ENCODE data around the gene PNPLA3. TPM values are rescaled to one million over a fixed set of nuclear protein-coding genes. Genes with fewer than 3 reads are reported as not detected.

The PNPLA3 gene
- total RNA-seq, 1 experiment from 2014 or later, result 7.3 TPM

DNA sequence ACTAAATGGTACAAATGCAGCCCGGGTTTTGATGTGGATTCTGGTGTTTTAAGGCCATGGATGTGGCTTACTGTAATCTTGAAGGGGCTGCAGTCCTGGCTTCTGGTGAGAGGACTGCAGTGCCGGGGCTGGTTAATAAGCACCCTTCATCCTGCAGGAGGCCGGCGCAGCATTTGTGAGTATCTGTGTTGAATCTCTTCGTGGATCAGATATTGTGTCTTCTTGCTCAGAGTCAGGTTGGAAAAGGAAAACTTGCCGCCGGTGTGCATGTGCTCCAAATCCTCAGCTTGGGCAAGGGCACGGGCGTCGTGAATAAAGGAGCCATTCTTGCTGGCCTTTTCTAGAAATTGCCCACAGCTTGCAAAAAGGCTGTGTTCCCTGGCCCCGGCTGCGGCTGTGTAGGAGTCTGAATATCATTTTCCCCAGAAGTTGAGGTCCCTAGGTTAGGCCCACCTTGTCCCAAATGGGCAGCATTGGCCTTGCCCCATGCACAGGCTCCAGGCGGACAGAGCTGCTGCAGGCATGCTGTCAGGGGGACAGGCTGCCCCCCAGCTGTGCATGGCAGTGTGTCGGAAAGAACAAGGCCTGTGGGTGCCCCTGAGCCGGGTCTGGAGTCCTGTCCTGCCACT lies 71.6 kb downstream of the PNPLA3 start:
- ATAC-seq (no peak), DNase-seq (ENCODE audit: low read depth, low spot score) (no peak)
- Histone ChIP-seq H3K27ac (ENCODE audit: low read depth, low read length) (no peak overlapping the region), H2AFZ (ENCODE audit: low read depth, low read length, poor library complexity, severe bottlenecking) (no peak overlapping the region), H3K79me2 (ENCODE audit: insufficient read depth, low read length) (no peaks in the 10 kb centered on the region), H3K9me2 (ENCODE audit: insufficient read depth) (no peaks in the 10 kb centered on the region), H3K4me3 (replicated peaks in 1 of 2; ENCODE audit: low read depth in 1 of 2, low read length in 2 of 2) (no peak overlapping the region), H3K9me3 (ENCODE audit: control insufficient read depth in 1 of 2, insufficient read depth in 1 of 2, low read depth in 1 of 2, low read length in 2 of 2) (no peaks in the 10 kb centered on the region), H3K27me3 (ENCODE audit: insufficient read depth, low read length) (no peaks in the 10 kb centered on the region), H4K20me1 (ENCODE audit: insufficient read depth) (no peaks in the 10 kb centered on the region), H3K36me3 (ENCODE audit: control insufficient read depth in 1 of 2, insufficient read depth in 2 of 2, low read length in 2 of 2) (peaks cover 20 to 28% of the 10 kb centered on the region in 2 experiments; a peak in 3 of 4 replicates), H3K4me1 (ENCODE audit: control insufficient read depth in 1 of 2, insufficient read depth in 2 of 2, low read length in 2 of 2) (no peaks in the 10 kb centered on the region), H3K4me2 (ENCODE audit: low read length) (no peak overlapping the region), H3K9ac (ENCODE audit: low read length) (no peak overlapping the region)
- ChIA-PET RAD21 (ENCODE audit: low non-redundant PET in 1 of 2, low total read pairs in 2 of 2, uncharacterized antibody in 2 of 2, unreplicated experiment in 2 of 2) (no interaction called here), POLR2A (no interaction called here), CTCF (interaction anchor here (1.3 to 4.0 kb wide), 2 partner anchors 91 to 630 kb away, joined by 5 to 51 read pairs; no protein-coding TSS in a partner anchor)
- BruUV-seq (replicated peaks), result no TSS peak
- intact Hi-C loops (cut with micrococcal nuclease), result no loop called here
- no peak for TF ChIP-seq ELF1 (IDR thresholded peaks at IDR 0.05; ENCODE audit: borderline replicate concordance, low read depth)
- TF ChIP-seq EZH2 (IDR thresholded peaks at IDR 0.05), result no peak
- TF ChIP-seq EGR1 (IDR thresholded peaks at IDR 0.05; ENCODE audit: low read depth), result no peak
- TF ChIP-seq TCF7L2 (IDR thresholded peaks at IDR 0.05; ENCODE audit: borderline replicate concordance, extremely low read depth, insufficient read depth, insufficient read length), result no peak
- no peak for TF ChIP-seq SIN3A (IDR thresholded peaks at IDR 0.05; ENCODE audit: low read depth)
- TF ChIP-seq SRF (IDR thresholded peaks at IDR 0.05; ENCODE audit: low read depth), result no peak
- TF ChIP-seq ZFX (IDR thresholded peaks at IDR 0.05), result no peak
- TF ChIP-seq YY1 (IDR thresholded peaks at IDR 0.05; ENCODE audit: extremely low read depth, insufficient replicate concordance, low read depth, low read length), result no peak
- TF ChIP-seq CEBPB (IDR thresholded peaks at IDR 0.05; ENCODE audit: low read depth), result no peak
- TF ChIP-seq POLR2A (IDR thresholded peaks at IDR 0.05; ENCODE audit: borderline replicate concordance, extremely low read depth, insufficient read depth, insufficient read length), result no peak
- TF ChIP-seq, protein P1, sequence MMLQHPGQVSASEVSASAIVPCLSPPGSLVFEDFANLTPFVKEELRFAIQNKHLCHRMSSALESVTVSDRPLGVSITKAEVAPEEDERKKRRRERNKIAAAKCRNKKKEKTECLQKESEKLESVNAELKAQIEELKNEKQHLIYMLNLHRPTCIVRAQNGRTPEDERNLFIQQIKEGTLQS (IDR thresholded peaks at IDR 0.05), result no peak
- no peak for TF ChIP-seq EZH2phosphoT487 (IDR thresholded peaks at IDR 0.05; ENCODE audit: borderline replicate concordance)
- no peak for TF ChIP-seq ZNF274 (IDR thresholded peaks at IDR 0.05; ENCODE audit: low read depth, low read length)
- no peak for TF ChIP-seq CBX3 (IDR thresholded peaks at IDR 0.05; ENCODE audit: low read depth)
- no peak for TF ChIP-seq POLR2AphosphoS5 (IDR thresholded peaks at IDR 0.05; ENCODE audit: low read depth, low read length)
- TF ChIP-seq JUND (IDR thresholded peaks at IDR 0.05), result no peak
- TF ChIP-seq, protein P2, sequence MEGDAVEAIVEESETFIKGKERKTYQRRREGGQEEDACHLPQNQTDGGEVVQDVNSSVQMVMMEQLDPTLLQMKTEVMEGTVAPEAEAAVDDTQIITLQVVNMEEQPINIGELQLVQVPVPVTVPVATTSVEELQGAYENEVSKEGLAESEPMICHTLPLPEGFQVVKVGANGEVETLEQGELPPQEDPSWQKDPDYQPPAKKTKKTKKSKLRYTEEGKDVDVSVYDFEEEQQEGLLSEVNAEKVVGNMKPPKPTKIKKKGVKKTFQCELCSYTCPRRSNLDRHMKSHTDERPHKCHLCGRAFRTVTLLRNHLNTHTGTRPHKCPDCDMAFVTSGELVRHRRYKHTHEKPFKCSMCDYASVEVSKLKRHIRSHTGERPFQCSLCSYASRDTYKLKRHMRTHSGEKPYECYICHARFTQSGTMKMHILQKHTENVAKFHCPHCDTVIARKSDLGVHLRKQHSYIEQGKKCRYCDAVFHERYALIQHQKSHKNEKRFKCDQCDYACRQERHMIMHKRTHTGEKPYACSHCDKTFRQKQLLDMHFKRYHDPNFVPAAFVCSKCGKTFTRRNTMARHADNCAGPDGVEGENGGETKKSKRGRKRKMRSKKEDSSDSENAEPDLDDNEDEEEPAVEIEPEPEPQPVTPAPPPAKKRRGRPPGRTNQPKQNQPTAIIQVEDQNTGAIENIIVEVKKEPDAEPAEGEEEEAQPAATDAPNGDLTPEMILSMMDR (IDR thresholded peaks at IDR 0.05 in 2 of 3, conservative IDR thresholded peaks at IDR 0.05 in 1 of 3; ENCODE audit: borderline replicate concordance in 1 of 3, insufficient read depth in 1 of 3, low read depth in 2 of 3, low read length in 2 of 3), result no peak
- TF ChIP-seq, protein P3, sequence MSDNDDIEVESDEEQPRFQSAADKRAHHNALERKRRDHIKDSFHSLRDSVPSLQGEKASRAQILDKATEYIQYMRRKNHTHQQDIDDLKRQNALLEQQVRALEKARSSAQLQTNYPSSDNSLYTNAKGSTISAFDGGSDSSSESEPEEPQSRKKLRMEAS (IDR thresholded peaks at IDR 0.05), result no peak
- TF ChIP-seq, protein P4, sequence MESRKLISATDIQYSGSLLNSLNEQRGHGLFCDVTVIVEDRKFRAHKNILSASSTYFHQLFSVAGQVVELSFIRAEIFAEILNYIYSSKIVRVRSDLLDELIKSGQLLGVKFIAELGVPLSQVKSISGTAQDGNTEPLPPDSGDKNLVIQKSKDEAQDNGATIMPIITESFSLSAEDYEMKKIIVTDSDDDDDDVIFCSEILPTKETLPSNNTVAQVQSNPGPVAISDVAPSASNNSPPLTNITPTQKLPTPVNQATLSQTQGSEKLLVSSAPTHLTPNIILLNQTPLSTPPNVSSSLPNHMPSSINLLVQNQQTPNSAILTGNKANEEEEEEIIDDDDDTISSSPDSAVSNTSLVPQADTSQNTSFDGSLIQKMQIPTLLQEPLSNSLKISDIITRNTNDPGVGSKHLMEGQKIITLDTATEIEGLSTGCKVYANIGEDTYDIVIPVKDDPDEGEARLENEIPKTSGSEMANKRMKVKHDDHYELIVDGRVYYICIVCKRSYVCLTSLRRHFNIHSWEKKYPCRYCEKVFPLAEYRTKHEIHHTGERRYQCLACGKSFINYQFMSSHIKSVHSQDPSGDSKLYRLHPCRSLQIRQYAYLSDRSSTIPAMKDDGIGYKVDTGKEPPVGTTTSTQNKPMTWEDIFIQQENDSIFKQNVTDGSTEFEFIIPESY (IDR thresholded peaks at IDR 0.05; ENCODE audit: extremely low read depth, insufficient replicate concordance, low read length), result no peak

All from HCT116 (cell line).